Hematopoietic multipotent progenitor cell (in vitro differentiated cells): ENCODE data around the gene NMRAL1. TPM values are rescaled to one million over a fixed set of nuclear protein-coding genes. Genes with fewer than 3 reads are reported as not detected.

Experiments used
- DNase-seq, 3 donors: peaks; one replicate each; pipeline ENCODE4 v3.0.0-alpha.2; 2011 to 2015; ENCODE audit warnings: low read depth in 2 of 3, low spot score in 2 of 3
- small RNA-seq: library from RNA; depleted of rRNA; stranded (forward); fragments of <200 nt; gene quantifications from one replicate; pipeline ENCODE3, GENCODE V24; 2012
- total RNA-seq: library from RNA; depleted of rRNA; stranded (reverse); fragments of >200 nt; gene quantifications from one replicate; pipeline ENCODE4 v1.2.3, GENCODE V29; 2012

NMRAL1 gene
- total RNA-seq, 1 donor: 112 TPM

GRCh38 chr16:4428500-4428899 is 45.9 kb downstream of the NMRAL1 start:
- no peak for DNase-seq

- no peak for DNase-seq
Observed at GRCh38 chr16:4426722-4427372, 47.6 kb downstream of the NMRAL1 start.

GRCh38 chr16:4426021-4426684 is 48.3 kb downstream of the NMRAL1 start:
- DNase-seq: no peak

- DNase-seq: peak; percentile 95 to 96 (median 96)
Observed at GRCh38 chr16:4425378-4426020, 48.9 kb downstream of the NMRAL1 start, which contains the start of gene DNAJA3. DNAJA3 (plus strand) TSS chr16:4425868; CDS start chr16:4425882, 14 bp downstream.

- DNase-seq: no peak
Observed at GRCh38 chr16:4420505-4421105, 53.8 kb downstream of the NMRAL1 start.

- no peak for DNase-seq
Observed at GRCh38 chr16:4419402-4419959, 54.9 kb downstream of the NMRAL1 start.

- peak; percentile 95 to 96 (median 95) for DNase-seq
Observed at GRCh38 chr16:4416200-4417032, 58.0 kb downstream of the NMRAL1 start, which contains the start of gene CORO7. CORO7 (minus strand) TSS chr16:4416596; CDS start chr16:4416518, 78 bp downstream.

- DNase-seq: peak in 2 of 3 donors; percentile 78 to 83
Observed at GRCh38 chr16:4415538-4416199, 58.8 kb downstream of the NMRAL1 start.

- peak in 1 of 3 donors; percentile 63 for DNase-seq
Observed at GRCh38 chr16:4414187-4414917, 60.1 kb downstream of the NMRAL1 start.

GRCh38 chr16:4412854-4413253 is 61.6 kb downstream of the NMRAL1 start:
- DNase-seq: no peak

- no peak for DNase-seq
Observed at GRCh38 chr16:4412159-4412558, 62.3 kb downstream of the NMRAL1 start.

Small RNA genes lying within 50 kb of the gene (small RNA-seq; reads per million reads assigned to genes)
- not detected for gene AC012676.2

Other genes starting within 250 kb of the NMRAL1 start
- under 0.01 TPM for gene SRL, start 232.5 kb downstream of the NMRAL1 start, total RNA-seq
- gene TFAP4, start 201.6 kb downstream of the NMRAL1 start, total RNA-seq: 28.5 TPM
- gene GLIS2, start 158.6 kb downstream of the NMRAL1 start, total RNA-seq: under 0.01 TPM
- gene PAM16, start 123.3 kb downstream of the NMRAL1 start, total RNA-seq: 26.9 TPM
- 0.27 TPM for gene VASN, start 102.8 kb downstream of the NMRAL1 start, total RNA-seq
- gene CORO7, start 58.0 kb downstream of the NMRAL1 start, total RNA-seq: 107 TPM
- gene DNAJA3, start 48.8 kb downstream of the NMRAL1 start, total RNA-seq: 31.0 TPM
- 31.0 TPM for gene HMOX2, start 1.8 kb upstream of the NMRAL1 start, total RNA-seq
- gene CDIP1, start 64.1 kb upstream of the NMRAL1 start, total RNA-seq: 24.0 TPM
- 0.27 TPM for gene C16orf96, start 81.7 kb upstream of the NMRAL1 start, total RNA-seq
- 30.4 TPM for gene UBALD1, start 140.3 kb upstream of the NMRAL1 start, total RNA-seq
- 93.2 TPM for gene MGRN1, start 150.2 kb upstream of the NMRAL1 start, total RNA-seq
- gene NUDT16L1, start 218.9 kb upstream of the NMRAL1 start, total RNA-seq: 48.7 TPM